Measurements from ENCODE around the gene SLC7A8.

Gene SLC7A8

DNA sequence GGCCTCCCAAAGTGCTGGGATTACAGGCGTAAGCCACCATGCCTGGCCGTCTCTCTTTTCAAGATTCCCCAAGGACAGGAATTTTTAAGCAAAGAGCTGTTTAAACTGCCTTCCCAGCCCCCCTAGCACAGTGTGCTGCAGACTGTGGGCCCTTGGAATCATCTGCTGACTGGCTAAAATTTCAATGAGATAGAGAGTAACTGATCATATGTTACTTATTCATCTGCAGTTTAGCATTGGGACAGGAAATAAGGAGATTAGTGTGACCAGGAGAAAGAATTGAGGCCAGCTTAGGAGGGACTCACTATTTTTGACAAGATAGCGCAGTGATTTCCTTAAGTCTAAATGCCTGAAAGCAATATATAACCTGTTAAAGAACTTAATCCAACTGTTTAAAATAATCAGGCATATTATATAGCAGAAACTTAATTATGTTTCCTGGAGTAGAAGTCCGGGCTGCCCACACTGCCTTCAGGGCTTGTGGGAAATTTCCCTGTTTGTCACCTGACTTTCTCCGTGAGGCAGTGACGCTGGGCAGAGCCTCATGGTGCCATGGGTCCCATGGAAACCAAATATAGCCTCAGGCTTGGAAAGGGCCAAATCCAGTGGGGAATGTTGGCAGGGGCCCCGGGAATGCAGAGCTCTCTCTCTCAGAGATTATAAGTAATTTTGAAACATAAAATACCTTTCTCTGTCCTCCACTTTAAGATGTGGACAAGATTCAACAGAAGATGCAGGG is 41.6 kb downstream of the SLC7A8 start:
- TF ChIP-seq TAF1 (IDR thresholded peaks at IDR 0.05; ENCODE audit: borderline replicate concordance, insufficient read depth, low read length) (no peak), POLR2AphosphoS5 (IDR thresholded peaks at IDR 0.05; ENCODE audit: low read depth, low read length) (no peak)

DNA sequence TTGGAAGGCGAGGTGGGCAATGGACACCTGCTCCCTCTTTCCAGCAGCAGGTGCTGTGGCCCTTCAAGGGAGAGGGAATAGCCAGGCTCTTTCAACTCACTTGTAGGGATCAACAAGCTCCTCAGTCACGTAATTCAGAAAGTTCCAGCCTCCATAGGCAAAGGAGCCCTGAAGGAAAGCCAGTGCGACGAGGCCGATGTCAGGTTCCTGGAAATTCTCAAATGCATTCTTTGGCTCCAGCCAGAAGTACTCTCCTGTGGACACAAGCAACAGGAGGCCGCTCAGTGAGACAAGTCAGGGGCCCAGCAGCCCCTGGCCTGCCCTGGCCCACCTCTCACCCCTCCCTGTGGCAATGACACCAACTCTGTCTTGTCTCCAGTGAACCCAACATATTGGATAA is 43.1 kb downstream of the SLC7A8 start:
- TF ChIP-seq TAF1 (IDR thresholded peaks at IDR 0.05; ENCODE audit: borderline replicate concordance, insufficient read depth, low read length), result no peak
- TF ChIP-seq SIN3A (IDR thresholded peaks at IDR 0.05; ENCODE audit: borderline replicate concordance, insufficient read depth, low read length), result no peak
- TF ChIP-seq, protein P1, sequence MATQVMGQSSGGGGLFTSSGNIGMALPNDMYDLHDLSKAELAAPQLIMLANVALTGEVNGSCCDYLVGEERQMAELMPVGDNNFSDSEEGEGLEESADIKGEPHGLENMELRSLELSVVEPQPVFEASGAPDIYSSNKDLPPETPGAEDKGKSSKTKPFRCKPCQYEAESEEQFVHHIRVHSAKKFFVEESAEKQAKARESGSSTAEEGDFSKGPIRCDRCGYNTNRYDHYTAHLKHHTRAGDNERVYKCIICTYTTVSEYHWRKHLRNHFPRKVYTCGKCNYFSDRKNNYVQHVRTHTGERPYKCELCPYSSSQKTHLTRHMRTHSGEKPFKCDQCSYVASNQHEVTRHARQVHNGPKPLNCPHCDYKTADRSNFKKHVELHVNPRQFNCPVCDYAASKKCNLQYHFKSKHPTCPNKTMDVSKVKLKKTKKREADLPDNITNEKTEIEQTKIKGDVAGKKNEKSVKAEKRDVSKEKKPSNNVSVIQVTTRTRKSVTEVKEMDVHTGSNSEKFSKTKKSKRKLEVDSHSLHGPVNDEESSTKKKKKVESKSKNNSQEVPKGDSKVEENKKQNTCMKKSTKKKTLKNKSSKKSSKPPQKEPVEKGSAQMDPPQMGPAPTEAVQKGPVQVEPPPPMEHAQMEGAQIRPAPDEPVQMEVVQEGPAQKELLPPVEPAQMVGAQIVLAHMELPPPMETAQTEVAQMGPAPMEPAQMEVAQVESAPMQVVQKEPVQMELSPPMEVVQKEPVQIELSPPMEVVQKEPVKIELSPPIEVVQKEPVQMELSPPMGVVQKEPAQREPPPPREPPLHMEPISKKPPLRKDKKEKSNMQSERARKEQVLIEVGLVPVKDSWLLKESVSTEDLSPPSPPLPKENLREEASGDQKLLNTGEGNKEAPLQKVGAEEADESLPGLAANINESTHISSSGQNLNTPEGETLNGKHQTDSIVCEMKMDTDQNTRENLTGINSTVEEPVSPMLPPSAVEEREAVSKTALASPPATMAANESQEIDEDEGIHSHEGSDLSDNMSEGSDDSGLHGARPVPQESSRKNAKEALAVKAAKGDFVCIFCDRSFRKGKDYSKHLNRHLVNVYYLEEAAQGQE (IDR thresholded peaks at IDR 0.05; ENCODE audit: insufficient read depth in 1 of 2, low read depth in 2 of 2, low read length in 2 of 2), result no peak
- no peak for TF ChIP-seq POLR2AphosphoS5 (IDR thresholded peaks at IDR 0.05; ENCODE audit: low read depth, low read length)
- no peak for TF ChIP-seq FOXP2 (optimal IDR thresholded peaks at IDR 0.05; ENCODE audit: borderline replicate concordance, extremely low read depth, extremely low read length, insufficient read depth)

DNA sequence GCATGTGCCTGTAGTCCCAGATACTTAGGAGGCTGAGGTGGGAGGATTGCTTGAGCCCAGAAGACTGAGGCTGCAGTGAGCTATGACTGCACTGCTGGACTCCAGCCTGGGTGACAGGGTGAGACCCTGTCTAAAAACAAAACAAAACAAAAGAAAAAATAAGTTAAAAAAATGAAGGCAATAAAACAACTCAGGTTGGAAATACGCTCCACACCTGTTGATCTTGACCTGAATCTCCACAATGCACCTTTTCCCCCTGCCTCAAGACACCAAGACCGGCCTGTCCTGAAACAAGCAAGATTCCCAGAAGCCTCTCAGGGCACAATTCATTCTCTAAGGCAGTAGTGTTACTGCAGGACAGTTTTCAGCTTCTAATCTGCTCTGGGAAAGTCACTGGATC is 43.6 kb downstream of the SLC7A8 start:
- TF ChIP-seq FOXP2 (optimal IDR thresholded peaks at IDR 0.05; ENCODE audit: borderline replicate concordance, extremely low read depth, extremely low read length, insufficient read depth), result no peak
- no peak for TF ChIP-seq SIN3A (IDR thresholded peaks at IDR 0.05; ENCODE audit: borderline replicate concordance, insufficient read depth, low read length)
- TF ChIP-seq, protein P1 (IDR thresholded peaks at IDR 0.05; ENCODE audit: insufficient read depth in 1 of 2, low read depth in 2 of 2, low read length in 2 of 2), result no peak
- TF ChIP-seq TAF1 (IDR thresholded peaks at IDR 0.05; ENCODE audit: borderline replicate concordance, insufficient read depth, low read length), result no peak
- TF ChIP-seq POLR2AphosphoS5 (IDR thresholded peaks at IDR 0.05; ENCODE audit: low read depth, low read length), result no peak

DNA sequence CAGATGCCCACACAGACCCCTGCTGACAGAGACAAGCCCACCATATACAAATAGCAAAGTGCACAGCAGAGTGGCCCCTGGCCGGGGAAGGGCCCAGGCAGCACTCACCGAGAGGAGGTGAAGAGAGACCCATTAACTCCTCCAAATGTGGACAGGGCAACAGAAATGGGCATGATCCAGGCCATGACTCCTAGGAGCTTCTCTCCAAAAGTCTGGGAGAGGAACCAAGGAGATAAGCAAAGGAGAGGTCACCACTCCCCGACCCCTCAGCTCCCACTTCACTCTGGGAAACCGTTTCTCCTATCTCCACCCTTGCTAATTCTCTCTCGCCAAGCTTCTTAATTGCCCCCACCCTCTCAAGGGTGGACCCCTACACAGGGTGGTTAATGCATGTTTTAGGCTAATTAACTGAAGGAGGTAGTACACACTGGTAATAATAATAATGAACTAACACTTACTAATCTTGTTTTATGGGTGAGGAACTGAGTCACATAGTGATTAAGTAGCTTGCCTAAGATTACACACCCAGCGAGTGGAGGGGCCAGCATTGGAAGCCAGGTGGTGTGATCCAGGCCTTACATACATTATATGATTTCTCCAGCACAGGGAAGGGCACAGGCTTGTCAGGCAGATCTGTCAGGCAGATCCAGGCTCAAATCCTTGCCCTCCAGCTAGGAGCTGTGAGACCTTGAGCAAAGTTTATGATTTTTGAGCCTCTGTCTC is 45.5 kb downstream of the SLC7A8 start:
- no peak for TF ChIP-seq SIN3A (IDR thresholded peaks at IDR 0.05; ENCODE audit: borderline replicate concordance, insufficient read depth, low read length)
- TF ChIP-seq, protein P1 (IDR thresholded peaks at IDR 0.05; ENCODE audit: insufficient read depth in 1 of 2, low read depth in 2 of 2, low read length in 2 of 2), result no peak
- TF ChIP-seq FOXP2 (optimal IDR thresholded peaks at IDR 0.05; ENCODE audit: borderline replicate concordance, extremely low read depth, extremely low read length, insufficient read depth), result no peak
- TF ChIP-seq POLR2AphosphoS5 (IDR thresholded peaks at IDR 0.05; ENCODE audit: low read depth, low read length), result no peak

DNA sequence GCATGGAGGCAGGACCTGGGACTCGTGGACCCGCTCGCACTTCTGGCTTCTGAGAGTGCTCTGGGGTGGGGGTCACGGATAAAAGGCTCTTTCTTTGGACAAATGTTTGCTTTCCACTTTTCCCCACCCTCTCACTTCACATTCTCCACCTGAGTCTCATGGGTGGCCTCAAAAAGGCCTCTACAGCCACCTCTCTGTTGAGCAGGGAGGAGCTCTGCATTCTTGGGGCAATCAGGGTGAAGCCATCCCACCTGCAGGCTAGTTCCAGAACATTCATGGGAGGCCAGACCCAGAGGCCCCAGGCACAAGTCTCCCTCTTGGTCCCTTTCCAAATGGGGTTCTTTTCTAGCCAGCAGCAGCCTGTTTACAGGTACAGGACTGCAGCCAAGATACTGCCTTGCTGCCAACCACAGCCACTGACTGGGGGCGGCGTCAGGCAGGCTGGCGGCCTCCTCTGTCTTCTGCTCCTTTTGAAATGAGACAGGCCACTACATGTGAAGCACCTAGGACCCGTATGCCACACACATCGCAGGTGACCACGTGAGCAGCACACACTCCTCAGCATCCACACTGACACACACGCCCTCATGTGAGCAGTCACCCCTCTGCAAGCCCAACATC is 46.2 kb downstream of the SLC7A8 start:
- TF ChIP-seq SIN3A (IDR thresholded peaks at IDR 0.05; ENCODE audit: borderline replicate concordance, insufficient read depth, low read length) (no peak), POLR2AphosphoS5 (IDR thresholded peaks at IDR 0.05; ENCODE audit: low read depth, low read length) (no peak), TAF1 (IDR thresholded peaks at IDR 0.05; ENCODE audit: borderline replicate concordance, insufficient read depth, low read length) (no peak), FOXP2 (optimal IDR thresholded peaks at IDR 0.05; ENCODE audit: borderline replicate concordance, extremely low read depth, extremely low read length, insufficient read depth) (no peak)
- TF ChIP-seq, protein P1 (IDR thresholded peaks at IDR 0.05; ENCODE audit: insufficient read depth in 1 of 2, low read depth in 2 of 2, low read length in 2 of 2), result no peak

All from PFSK-1 (cell line).